NOMO-1 (cell line): ENCODE measurements around the gene TSPAN3.

ENCODE experiments used
- DNase-seq, 2 experiments: peaks; one replicate each; lab custom pipeline; 2025; ENCODE audit not compliant: unreplicated experiment in 2 of 2; lab: John Stamatoyannopoulos, UW

The TSPAN3 gene

GRCh38 chr15:77035584-77035983 is 35.3 kb downstream of the TSPAN3 start:
- DNase-seq, result no peak

DNA sequence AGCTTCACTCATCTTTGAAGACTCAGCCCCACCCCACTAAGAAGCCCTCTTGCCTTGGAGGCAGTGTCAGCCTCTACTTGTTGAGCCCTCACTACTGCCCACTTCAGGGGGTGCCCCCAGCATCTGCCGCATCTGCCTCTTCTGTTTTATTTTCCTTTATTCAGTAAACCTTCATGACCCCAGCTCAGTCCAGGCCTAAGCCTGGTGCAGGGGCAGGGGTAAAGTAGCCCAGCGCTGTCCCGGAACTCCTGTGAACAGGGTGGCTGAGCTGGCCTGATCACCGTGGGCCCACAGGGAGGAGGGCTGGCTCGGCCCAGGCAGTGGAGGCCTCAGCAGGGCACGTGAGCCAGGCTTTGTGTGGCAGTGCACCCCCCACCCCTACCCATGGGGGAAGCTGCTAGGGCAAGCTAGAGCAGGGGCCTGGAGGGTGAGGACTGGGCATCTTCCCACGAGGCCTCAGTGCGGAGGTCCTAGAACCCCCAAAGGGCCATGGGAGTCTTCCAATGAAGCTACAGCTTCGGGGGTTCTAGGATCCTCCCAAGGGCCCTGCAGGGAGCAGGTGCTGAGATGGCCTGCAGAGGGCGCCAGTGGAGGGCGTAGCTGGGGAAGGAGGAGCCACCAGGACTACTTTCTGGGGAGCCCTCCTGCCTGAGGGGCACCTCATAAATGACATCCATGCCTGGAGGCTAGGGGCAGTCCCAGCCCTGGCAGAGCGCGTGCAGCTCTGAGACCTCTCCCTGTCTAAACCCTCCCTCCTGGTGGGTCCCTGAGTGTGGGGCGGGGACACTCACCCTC is 36.0 kb downstream of the TSPAN3 start:
- no peak for DNase-seq

DNA sequence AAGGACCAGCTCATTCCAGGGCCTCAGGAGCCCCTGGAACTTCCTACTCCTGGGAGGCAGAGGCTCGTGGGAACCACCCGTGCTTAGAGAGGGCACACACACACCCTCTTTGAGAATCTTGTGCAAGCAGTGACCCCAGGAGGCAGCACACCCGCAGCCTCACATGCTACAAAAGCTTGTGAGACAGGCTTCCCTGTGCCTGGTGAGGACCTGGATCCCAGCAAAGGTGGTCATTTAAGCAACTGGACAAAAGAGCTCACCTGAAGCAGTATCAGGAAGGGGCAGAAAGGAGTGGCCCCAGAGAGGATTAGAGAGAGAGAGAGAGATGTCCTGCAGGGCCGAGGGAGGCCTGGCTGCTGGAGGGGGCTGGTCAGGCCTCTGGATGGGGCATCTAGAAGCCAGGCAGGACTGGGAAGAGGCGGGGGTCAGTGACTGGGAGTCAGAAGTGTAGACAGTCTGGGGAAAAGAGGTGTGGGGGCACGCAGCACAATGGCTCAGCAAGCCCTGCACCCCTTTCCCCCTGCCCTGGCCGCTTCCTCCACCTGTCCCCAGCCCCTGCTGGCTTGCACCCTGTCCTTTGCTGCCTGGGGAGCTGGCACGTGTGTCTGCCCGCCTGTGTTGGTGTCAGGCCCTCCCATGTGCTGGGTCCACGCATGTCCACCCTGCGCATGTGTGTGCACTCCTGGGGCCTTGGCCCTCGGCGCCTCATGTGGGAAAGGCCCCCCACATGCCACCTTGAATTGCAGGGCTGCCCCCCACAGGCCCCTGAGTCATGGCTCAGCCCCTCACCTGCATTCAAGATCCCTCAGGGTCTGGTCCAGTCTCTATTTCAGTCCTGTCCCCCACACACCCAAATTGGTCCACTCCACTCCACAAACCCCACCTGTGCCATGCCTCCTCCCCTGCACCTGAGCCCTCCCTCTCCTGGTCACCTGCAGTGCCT is 36.9 kb downstream of the TSPAN3 start:
- no peak for DNase-seq

DNA sequence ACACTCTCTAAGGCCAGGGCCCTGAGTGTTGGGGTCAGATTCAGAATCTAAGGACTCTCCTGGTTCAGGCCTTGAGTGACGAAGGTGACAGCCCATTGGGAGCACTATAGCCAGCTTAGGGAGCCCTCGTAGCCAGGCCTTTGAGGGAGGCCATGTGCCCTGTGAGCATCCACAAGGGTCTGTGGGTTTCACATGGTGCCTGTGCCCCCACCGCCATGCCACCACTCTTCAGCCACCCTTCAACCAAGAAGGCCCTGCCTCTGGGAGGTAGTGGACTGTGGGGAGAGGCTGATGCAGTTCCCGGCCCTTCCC is 37.5 kb downstream of the TSPAN3 start:
- DNase-seq, result no peak

DNA sequence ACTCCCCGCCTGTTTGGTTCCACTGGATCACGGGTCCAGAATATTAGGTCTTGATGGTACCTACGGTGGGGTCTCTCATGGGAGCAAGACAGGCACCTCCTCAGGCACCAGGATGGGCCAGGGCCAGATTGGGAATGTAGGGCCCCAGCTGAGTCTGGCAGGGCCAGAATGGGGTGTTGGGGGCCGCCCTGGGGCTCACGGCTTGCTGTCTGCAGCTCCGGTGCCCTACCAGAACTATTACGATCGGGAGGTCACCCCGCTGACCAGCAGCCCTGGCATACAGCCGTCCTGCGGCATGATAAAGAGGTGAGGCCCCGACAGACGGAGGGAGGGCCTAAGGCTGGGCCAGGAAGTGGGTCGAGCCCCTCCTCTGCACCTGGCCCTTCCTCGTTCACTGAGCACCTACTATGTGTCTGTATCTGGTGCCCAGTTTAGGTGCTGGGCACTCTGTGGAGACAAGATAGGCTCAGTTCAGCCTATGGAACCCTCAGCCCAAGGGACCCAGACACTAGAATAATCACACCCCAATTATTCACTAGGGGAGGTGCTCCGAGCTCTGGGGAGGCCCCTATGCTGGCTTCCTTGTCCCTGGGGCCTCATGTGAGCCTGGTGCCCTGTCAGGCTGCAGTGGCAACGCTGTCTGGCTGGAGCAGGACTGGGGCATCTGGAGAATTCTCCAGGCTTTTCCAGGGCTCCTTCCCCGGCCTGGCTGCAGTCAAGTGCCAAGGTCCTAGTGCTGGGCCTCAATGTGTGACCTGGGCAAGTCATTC is 38.1 kb downstream of the TSPAN3 start:
- no peak for DNase-seq

GRCh38 chr15:77032052-77032646 is 38.8 kb downstream of the TSPAN3 start:
- DNase-seq, result no peak

- peak; percentile 22 to 25 for DNase-seq
Observed at GRCh38 chr15:77031376-77032050, 39.4 kb downstream of the TSPAN3 start.

- DNase-seq, result no peak
Observed at GRCh38 chr15:77030928-77031375, 40.0 kb downstream of the TSPAN3 start.

DNA sequence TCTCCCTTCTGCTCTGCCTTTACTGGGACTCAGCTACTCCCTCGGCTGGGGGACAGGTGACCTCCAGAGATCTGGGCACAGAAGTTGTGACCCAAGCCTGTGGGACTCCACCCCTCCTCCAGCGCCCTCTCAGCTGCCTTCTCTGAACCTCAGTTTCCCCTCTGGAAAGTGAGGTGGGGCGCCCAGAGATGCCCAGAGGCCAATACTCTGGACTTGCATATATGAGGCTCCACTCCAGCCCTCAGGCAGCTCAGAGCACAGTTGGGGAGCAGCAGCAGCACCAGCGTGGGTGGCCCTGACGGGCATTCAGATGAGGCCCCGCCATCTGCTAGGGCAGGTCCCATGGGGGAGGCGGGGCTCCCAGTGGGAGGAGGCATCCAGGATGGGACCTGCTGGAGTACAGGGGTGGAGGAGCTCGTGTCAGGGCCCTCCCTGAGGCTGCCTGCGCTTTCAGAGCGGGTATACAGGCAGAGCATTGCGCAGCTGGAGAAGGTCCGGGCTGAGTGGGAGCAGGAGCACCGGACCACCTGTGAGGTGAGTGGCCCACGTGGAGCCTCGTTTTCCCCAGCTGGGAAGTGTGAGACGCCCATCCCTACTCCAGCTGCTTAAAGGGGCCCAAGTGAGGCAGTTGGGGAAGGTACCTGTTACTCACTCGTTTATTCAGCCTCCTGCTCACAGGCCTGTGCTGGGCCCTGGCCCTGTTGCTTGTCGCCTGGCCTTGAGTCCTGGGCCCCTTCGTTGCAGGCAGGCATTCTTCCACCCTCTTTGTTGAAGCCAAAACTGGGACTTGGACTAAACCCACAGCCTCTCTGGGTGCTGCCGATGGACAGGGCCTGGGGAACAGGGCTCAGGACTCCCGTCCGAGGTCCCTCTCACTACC is 40.6 kb downstream of the TSPAN3 start:
- DNase-seq, result no peak

GRCh38 chr15:77029166-77030047 is 41.5 kb downstream of the TSPAN3 start:
- DNase-seq, result no peak

GRCh38 chr15:77028451-77029165 is 42.3 kb downstream of the TSPAN3 start:
- no peak for DNase-seq

DNA sequence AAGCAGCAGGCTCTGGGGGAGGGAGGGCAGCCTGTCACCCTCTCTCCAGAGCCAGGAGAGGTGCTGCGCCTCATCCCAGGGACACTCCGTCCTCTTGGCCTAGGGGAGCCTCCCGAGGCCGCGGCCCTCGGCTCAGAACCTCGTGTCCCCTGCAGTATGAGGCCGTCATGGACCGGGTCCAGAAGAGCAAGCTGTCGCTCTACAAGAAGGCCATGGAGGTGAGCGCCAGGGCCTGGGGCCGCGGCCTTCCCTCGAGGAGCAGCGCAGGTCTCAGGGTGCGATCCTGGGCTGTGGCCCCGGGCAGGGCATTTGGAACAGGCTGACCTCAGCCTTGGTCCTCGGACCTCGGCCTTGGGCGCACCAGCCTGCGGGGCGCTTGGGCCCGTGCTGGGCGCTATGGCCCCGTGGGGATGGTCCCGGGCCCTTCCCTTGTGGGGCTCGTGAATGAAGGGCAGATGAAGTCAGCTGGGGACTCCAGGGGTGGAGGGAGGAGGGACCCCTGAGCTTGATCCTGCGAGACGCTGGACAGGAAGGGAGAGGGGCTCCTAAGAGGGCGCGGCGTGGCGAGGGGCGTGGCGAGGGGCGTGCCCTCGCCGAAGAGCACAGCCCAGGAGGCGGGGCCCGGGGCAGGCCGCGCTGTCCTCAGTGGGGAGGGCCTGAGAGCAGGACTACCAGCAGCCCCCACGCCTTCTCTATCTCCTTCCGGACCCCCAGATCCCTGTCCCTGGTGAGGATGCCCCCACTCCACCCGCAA is 43.0 kb downstream of the TSPAN3 start:
- DNase-seq, result no peak

GRCh38 chr15:77027111-77027696 is 43.7 kb downstream of the TSPAN3 start:
- DNase-seq, result no peak

GRCh38 chr15:77026501-77027110 is 44.3 kb downstream of the TSPAN3 start:
- no peak for DNase-seq

DNA sequence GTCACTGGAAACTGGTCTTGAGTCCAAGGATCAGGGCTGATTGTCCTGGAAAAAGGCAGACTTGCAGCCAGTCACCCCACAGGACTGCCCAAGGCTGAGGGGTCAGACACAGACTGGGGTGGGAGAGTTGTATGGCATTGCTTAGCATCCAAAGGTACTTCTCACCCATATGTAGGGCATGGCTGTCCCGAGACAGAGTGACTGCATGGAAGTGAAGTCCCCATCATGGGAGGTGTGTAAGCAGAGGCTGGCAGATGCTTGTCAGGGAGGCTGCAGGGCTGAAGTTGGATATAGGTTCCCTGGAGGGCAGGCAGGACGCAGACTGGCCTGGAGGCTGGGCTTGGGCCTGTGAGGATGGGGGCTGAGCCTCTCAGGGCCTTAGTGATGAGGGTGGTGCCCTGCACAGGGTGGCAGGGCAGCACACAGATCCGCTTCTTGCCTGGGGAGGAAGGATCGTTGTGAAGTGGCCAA is 44.9 kb downstream of the TSPAN3 start:
- no peak for DNase-seq
